Urothelium cell line (cell line): Measurements from ENCODE around the gene FOXO1.

Experiments used
- DNase-seq: peaks from one replicate; pipeline ENCODE4 v3.0.0; 2011; ENCODE audit warnings: low spot score, mixed read lengths
- FAIRE-seq: peaks from 2 replicates; lab custom pipeline; 2011; peaks lifted over from hg19 to GRCh38; lab: Jason Lieb, UNC

The FOXO1 gene

GRCh38 chr13:40611004-40611403 is 55.4 kb downstream of the FOXO1 start:
- no peak for DNase-seq

GRCh38 chr13:40609972-40610726 is 56.3 kb downstream of the FOXO1 start:
- DNase-seq (no peak), FAIRE-seq (no peak)

More at GRCh38 chr13:40611004-40611403, 55.4 kb downstream of the FOXO1 start:
- FAIRE-seq, result no peak

- DNase-seq (no peak), FAIRE-seq (no peak)
Measured at GRCh38 chr13:40608308-40608707, 58.1 kb downstream of the FOXO1 start.

DNA sequence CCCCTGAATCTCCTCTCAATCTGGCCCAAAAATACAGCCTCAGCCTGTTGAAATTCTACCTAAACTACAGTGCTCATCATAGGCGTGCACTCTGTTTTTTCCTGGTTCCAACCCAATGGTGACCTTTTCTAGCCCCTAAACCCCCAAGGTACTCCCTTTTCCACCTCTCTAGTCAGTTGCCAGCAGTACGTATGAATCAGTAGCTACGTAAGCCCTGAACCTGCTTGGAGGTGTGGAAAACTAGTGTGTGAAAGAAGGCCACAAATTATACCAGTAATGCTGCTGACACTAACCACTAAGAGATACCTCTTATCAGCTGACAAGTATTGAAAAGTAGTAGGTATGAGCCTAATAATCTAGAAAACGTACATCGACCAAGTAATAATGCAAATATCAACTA is 60.9 kb downstream of the FOXO1 start:
- FAIRE-seq (no peak), DNase-seq (no peak)

- FAIRE-seq (no peak), DNase-seq (no peak)
Measured at GRCh38 chr13:40604135-40604534, 62.3 kb downstream of the FOXO1 start.

GRCh38 chr13:40600149-40600751 is 66.2 kb downstream of the FOXO1 start:
- no peak for FAIRE-seq
- DNase-seq, result no peak

- FAIRE-seq, result no peak
- no peak for DNase-seq
Measured at GRCh38 chr13:40599747-40600146, 66.7 kb downstream of the FOXO1 start.

GRCh38 chr13:40599124-40599523 is 67.3 kb downstream of the FOXO1 start:
- FAIRE-seq, result no peak
- no peak for DNase-seq

DNA sequence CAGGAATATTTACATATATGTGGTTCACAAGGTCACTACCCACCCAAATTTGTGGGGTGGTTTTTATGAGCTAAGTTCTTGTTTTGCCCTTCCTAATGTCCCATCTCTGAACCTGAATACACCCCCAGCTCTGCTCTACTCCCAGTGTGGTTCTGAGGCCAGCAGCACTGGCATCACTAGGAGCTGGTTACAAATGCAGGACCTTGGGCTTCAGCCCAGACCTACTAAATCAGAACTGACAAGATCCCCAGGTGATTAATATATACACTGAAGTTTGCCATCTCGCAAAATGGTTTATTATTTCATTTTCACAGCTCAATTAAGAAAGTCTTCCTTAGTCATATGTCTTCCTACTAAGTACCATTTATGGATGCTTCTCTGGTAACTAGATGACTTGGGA is 67.9 kb downstream of the FOXO1 start:
- FAIRE-seq, result no peak
- no peak for DNase-seq

DNA sequence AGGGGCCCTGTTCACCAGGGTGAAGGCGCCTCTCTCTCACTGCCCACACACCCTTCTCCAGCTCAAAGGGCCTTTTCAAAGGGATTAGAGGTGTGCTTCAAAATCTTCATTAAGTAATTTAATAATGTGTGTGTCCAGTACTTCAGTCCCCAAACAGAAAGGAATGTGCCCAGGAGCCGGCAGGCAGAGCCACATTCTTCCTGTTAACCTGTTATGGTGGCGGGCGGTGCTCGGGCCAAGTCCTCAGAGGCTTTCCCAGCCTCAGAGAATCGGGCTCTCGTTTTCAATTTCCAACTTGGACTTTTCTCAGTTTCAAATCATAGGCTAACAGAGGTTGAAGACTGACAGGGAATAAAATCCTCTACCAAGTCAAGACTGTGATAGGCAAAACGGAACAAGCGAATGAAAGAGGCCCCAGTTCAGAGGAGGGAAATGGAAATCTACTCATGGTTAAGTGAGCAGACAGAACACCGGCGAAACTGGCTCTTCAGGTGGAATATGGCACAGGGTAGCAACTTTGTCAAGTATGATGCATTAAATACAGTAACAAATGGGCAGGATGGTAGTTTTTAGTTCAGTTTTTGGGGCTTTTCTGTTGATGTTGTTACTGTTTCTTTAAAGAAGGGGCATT is 68.6 kb downstream of the FOXO1 start:
- DNase-seq, result no peak
- FAIRE-seq, result no peak

DNA sequence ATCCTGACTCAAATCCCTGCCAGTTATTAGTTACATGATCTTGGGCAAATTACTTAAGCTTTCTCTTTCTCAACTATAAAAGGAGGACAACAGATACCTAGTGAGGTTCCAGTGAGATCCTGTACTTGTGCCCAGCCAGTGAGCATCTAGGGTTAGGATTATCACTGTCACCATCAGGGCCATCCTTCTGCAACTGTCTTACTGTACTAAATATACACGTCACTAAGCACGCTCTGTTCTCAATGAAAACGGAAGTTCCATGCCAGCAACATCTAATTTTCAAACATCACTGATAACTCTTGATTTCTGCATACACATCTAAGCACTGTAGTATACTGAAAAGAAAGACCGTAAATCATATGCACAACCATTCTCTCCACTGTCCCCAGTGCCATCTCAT is 70.0 kb downstream of the FOXO1 start:
- FAIRE-seq, result no peak
- DNase-seq, result no peak

DNA sequence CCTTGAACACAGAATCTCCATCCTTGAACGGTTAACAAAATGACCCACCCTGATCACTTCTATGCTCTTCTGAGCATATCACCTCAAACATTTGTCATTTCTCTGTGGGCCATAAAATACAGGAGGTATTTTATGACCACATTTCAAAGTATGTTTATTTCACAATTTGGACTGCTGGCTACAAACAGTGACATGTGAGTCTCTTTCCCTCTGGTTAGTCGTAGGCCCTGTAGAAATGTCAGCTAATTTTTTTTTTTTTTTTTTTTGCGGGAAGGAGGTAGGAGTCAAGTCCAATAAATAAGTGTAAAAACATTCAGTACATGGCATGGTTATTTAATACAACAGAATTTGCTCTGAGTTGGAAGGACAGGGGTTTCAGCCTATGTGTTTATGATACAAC is 70.7 kb downstream of the FOXO1 start:
- FAIRE-seq (no peak), DNase-seq (no peak)

GRCh38 chr13:40592035-40592434 is 74.4 kb downstream of the FOXO1 start:
- DNase-seq (no peak), FAIRE-seq (no peak)

GRCh38 chr13:40591091-40591490 is 75.3 kb downstream of the FOXO1 start:
- no peak for DNase-seq
- no peak for FAIRE-seq

- no peak for FAIRE-seq
- no peak for DNase-seq
Measured at GRCh38 chr13:40590112-40590862, 76.2 kb downstream of the FOXO1 start.

GRCh38 chr13:40589285-40590109 is 76.9 kb downstream of the FOXO1 start:
- DNase-seq (no peak), FAIRE-seq (no peak)

GRCh38 chr13:40588101-40588500 is 78.3 kb downstream of the FOXO1 start:
- FAIRE-seq (no peak), DNase-seq (no peak)

DNA sequence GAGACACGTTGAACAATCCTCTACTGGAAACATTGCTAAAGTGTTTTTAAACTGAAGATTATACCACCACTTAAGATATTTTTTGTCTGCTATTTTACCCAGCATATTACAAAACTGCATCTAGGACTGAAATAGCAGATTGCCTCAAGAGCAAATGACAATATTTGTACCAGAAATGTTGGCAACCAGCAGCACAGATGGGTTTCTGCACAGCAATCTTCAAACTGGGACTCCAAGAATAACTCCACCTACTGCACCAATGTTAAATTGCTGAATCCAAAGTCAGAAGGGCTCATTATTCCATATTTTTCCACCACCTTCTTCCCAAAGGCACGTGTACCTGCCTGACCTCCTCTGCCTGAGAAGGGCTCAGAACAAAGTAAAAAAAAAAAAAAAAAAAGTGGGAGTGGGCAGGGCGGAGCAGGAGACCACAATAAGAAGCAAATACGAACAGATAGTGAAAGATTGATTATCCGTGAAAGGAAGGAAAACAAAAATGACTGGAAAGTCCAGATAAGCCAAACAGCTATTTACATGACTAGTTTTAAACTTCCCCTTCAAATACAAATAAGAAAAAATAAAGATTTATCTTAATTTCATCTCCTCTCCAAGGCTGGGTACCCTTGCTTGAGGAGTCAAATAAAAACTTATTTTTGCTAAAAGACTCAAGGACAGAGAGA is 79.4 kb downstream of the FOXO1 start:
- FAIRE-seq (no peak), DNase-seq (no peak)

GRCh38 chr13:40585911-40586471 is 80.5 kb downstream of the FOXO1 start:
- no peak for DNase-seq
- FAIRE-seq, result no peak

- DNase-seq (no peak), FAIRE-seq (no peak)
Measured at GRCh38 chr13:40583738-40584137, 82.7 kb downstream of the FOXO1 start.
